ENCODE measurements around the gene ST7.
"Not testable (repeated sequence)": the region's sequence is repeated elsewhere in the genome, so short reads cannot be mapped to it uniquely, and the experiment has no call there.

ST7 gene

DNA sequence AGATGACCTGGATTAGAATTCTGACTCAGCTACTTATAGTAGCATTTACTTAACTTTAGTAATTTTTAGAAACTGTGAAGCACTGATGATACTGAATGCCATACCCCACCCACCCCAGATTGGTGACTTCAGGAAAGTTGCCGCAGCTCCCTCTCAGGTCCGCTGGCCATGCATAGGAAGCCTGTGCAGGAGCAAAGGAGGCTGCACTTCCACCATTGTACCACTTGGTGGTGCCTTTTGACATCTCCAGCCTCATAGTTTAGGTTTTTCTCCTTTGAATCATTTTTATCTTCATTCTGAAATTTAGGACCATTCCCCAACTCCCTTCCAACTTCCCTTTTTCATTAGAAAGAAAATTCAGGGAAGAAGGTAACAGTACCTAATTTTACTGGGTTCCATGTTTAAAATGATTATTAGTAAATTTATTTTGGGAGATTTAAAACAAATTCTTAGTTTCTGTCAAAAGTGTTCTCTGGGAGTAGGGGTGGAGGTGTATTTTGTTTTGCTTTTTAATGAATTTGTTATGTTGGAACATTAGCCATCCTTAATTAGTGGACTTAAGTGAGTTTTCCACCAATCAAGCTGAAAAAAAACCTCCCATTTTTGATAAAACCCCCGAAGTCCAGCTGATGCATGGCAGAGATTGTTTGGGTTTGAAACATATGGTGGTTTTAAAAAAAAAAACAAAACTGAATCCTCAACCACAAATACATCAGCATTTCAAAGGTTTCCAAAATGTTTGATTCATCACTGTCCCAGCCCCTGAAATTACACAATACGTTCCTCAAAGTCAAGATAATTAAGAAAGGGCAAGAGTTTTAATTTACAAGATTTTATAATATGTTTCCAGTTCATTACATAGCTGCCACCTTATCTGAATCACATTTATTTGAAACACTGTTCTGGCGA is 259.9 kb downstream of the ST7 start:
- in situ Hi-C loops (cut with MboI; ENCODE audit: low sequenced_read_pairs): no loop called here

DNA sequence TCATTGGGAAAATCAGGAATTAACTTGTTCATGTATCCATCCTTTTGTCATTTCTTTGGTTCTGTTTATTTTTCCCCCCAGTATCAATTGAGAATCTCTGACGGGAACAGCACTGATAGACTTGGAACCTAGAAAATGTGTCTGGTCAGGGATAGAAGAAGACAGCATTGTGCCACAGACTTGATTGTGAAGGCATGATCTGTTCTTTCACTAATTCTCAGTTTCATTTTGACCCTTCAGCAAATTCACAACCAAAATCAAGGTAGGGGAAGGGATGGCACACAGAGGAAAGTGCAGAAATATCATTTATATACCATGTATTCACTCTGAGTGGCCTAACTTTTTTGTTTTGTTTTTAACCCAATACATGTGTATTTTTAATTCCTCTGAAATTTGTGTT is 262.7 kb downstream of the ST7 start:
- in situ Hi-C loops (cut with MboI; ENCODE audit: low sequenced_read_pairs): no loop called here

DNA sequence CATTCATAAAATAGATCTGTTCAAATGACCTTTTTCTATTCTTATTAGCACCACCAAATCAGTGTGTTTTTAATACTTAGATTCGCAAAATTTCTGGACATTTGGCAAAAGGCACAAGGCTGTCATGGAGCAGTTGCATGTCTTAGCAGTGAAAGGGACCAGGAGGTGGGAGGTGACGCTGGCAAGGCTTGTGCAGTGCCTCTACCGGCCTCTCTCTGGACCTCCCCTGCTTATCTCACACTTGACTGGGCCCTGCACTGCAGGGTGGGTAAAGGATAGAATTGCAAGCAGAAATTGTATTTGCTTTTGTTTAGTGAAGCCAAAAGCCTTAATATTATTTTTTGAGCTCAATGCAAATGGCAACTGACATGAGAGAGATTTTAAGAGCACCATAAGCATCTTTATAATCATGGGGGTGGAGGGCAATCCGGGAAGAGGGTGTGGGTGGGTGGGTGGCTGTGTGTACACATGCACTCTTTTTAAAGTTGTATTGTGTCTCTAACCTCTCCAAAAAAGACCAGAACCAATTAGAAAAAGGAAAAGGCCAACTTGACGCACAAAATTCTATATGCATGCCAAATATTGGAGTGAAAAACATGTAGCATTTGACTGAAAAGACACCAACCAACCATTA is 263.3 kb downstream of the ST7 start:
- in situ Hi-C loops (cut with MboI; ENCODE audit: low sequenced_read_pairs): no loop called here

DNA sequence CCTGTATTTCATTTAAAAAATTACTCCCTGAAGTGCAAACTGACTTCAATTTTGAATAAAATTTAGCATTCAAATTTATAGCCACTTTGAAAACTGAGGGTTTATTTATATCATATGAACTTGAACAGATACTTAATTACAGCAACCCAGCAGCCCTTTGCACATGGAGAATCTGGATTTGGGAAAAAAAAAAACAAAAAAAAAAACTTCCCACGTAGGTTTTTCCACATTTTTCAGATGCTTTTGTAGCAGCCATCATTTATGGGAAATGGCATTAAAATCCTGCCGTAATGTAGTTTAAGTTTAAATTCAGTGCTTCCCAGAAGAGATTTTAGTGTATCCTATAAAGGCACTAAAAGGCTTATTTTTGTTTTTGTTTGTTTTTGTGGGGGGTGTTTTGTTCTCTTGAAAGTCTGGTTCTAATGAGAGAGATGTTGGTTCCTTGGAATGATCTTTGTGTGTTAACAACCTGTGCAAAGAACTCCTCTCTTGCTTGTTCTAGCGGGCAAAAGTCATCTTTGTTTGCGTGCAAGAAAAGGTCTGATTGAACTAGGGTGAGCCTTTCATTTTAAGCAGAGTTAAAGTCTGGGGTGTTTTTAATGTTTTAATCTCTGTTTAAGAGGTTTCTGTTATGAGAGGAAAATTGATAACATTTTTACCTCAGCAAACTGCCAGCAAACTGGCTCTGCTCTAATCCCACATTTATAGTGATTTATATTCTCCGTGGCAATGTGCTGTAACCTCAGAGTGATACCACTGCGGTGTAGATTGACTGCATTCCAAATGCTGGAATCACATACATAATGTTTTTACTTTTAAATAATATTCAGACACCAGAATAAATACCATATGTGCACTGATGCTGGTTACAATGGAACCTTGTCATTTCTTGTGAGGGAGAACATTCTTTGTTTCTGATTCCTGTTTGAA is 264.1 kb downstream of the ST7 start:
- in situ Hi-C loops (cut with MboI; ENCODE audit: low sequenced_read_pairs): no loop called here

DNA sequence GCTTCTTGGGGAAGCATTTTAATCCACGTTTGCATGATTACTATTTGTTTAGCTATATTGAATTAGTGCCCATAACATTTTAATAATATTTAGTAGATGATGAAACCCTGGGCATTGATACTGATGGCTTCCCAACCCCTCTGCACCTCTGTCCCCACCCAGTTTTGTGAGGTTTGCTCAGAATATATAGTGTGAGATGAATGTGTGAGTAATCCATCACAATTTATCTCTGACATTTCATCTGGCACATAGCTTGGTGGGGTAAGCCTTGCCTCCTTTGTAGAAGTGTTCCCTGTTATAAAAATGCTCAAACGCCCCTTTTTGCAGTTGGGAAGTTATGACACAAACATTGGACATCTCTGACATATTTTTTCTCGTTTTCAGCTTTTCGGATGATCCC is 265.4 kb downstream of the ST7 start:
- in situ Hi-C loops (cut with MboI; ENCODE audit: low sequenced_read_pairs): no loop called here

DNA sequence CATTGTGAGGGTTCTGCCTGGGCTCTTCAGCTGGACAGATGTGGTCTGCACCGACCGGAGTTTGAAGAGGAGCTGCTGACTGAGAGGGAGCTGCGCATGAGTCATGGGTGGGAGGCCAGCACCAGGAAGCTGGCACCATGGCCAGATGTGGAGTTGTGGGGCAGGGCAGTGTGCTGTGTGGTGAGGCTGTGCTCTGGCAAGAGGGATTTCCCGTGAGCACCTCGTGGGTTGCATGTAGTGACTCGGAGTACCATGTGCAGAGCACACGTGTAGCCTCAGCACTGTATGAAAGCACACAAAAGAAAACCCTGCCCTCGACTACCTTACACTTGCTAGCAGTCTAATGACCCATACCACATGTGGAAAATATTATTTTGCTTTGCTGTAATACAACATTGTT is 266.2 kb downstream of the ST7 start:
- in situ Hi-C loops (cut with MboI; ENCODE audit: low sequenced_read_pairs): no loop called here

- in situ Hi-C loops (cut with MboI; ENCODE audit: low sequenced_read_pairs): no loop called here
Measured at GRCh38 chr7:117220836-117221235, 267.5 kb downstream of the ST7 start.

- in situ Hi-C loops (cut with MboI; ENCODE audit: low sequenced_read_pairs): no loop called here
Measured at GRCh38 chr7:117225536-117225935, 272.2 kb downstream of the ST7 start.

- in situ Hi-C loops (cut with MboI; ENCODE audit: low sequenced_read_pairs): no loop called here
Measured at GRCh38 chr7:117227091-117227490, 273.8 kb downstream of the ST7 start.

DNA sequence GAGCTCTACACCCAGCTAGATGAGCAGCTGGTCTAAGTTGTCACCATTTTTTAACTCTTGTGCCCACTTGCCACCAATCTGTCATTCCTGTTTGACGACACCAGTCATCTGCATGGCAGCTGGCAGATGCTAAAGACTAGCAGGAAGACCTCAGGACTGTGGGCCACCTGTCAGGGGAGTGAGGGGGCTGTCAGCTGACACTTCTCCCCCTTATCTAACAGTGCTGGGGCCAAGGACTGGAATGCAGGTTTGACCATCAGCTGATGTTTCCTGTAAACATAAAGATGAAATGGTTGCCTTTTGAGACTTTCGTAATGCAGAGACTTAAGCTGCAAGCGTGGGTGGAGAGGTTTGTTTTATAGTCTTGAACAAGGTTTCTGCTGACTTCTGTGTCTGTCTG is 276.0 kb downstream of the ST7 start:
- in situ Hi-C loops (cut with MboI; ENCODE audit: low sequenced_read_pairs): no loop called here

DNA sequence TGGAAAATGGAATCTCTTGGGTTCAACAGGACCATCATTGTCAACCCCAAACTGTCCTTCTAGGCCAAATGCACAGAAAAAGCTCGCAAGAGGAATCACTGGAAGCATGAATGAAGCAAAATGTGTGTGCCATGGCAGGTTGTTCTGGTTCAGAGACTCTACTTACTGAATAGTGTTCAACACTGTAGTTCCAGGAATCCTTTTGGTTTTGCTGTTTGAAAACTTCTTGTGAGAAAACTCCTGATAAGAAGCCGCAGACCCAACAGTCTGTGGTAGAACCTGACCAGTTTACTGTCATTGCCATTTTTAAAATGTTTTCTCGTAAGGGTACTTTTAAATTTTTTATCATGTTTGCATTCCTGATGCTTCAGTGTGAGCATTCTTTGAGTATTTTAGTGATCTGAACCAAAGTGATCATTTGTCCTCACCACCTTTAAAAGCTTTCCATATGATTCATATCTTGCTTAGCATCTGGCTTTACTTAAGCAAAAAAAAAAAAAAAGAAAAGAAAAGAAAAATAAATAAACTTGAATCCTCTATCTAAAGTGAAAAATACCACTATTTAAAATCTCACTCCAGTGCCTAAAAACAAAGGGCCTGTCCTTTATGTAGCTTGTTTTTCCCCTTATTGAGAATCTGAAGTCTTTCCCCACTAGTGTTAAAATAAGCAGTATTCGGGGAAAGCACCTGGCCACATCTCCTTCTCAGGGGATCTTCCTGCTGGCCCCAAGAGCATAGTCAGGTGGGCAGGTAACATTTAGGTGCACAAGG is 277.2 kb downstream of the ST7 start:
- in situ Hi-C loops (cut with MboI; ENCODE audit: low sequenced_read_pairs): no loop called here

DNA sequence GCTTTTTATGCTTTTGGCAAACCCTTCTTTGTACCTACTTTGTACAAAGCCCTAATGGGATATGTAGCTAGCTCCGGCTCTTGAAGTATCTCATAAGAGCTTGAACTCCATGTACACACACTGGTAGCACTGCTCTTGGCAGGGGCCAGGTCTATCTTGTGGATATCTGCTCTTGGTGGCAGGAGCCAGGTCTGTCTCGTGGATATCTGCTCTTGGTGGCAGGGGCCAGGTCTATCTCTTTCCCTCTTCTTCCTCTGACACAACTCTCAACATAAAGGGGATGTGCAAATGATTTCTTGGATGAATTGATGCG is 277.7 kb downstream of the ST7 start:
- in situ Hi-C loops (cut with MboI; ENCODE audit: low sequenced_read_pairs): no loop called here

DNA sequence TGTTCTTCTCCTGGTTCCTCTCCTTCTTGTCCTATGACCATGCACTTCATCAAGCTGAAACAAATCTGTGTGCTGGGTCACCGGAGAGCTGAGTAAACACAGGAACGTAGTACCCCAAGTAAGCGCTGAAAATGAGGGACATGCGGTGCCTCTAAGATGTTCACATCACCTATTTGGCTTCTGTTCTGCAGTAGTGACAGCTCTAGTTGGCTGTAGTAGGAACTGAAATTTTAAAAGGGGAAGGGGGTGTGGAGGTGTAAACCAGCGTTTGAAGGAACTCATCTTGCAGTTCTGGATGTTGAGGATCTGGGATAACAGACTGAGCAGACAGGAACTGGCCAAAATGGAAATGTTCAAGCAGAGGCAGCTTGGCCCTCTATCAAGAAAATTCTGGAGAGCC is 284.3 kb downstream of the ST7 start:
- in situ Hi-C loops (cut with MboI; ENCODE audit: low sequenced_read_pairs): no loop called here

DNA sequence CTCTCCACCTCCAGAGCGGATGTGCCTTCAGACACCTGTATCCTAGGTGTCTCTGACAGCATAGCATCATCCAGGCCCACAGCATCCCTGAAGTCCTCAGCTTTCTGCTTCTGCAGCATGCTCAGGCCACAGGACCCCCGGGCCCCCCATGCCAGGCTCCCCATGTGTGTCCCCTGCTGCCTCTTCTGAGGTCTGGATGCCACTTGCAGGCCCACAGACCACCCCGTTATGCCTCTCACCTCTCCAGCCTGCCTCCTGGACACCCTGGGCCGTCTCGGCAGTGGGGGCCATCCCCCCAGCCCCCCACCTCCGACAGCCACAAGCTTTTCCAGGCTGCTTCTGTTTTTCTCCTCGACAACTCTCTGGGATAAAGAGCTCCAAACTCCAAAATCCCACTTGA is 285.2 kb downstream of the ST7 start:
- in situ Hi-C loops (cut with MboI; ENCODE audit: low sequenced_read_pairs): no loop called here

- in situ Hi-C loops (cut with MboI; ENCODE audit: low sequenced_read_pairs): no loop called here
Measured at GRCh38 chr7:117238937-117239336, 285.6 kb downstream of the ST7 start.

GRCh38 chr7:117241088-117241487 is 287.8 kb downstream of the ST7 start:
- in situ Hi-C loops (cut with MboI; ENCODE audit: low sequenced_read_pairs): no loop called here

GRCh38 chr7:117243390-117243789 is 290.1 kb downstream of the ST7 start:
- in situ Hi-C loops (cut with MboI; ENCODE audit: low sequenced_read_pairs): no loop called here

DNA sequence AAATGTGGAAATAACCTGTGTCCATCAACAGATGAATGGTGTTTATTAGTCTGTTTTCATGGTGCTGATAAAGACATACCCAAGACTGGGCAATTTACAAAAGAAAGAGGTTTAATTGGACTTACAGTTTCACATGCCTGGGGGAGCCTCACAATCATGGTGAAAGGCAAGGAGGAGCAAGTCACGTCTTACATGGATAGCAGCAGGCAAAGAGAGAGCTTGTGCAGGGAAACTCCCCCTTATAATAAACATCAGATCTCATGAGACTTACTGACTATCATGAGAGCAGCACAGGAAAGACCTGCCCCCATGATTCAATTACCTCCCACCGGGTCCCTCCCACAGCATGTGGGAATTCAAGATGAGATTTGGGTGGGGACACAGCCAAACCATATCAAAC is 292.4 kb downstream of the ST7 start:
- in situ Hi-C loops (cut with MboI; ENCODE audit: low sequenced_read_pairs): not testable (repeated sequence)

- in situ Hi-C loops (cut with MboI; ENCODE audit: low sequenced_read_pairs): no loop called here
Measured at GRCh38 chr7:117247809-117248208, 294.5 kb downstream of the ST7 start.

DNA sequence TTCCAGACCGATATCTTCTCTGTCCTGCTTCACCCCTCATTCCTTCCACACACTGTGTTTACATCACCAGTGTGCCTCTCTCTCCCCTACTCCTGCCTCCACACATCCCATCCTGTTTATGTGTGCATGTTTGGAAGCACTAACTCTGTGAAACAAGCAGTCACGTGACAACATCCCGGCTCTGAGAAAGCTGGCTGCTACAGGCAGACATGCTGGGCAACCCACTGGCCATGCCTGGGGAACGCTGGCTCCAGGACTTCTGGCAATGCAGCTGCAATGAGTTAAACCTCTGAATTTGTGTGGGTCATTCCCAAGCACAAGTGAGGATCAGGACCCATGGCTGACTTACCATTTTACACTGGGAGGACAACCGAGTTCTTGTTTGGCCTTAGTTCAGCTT is 295.5 kb downstream of the ST7 start:
- in situ Hi-C loops (cut with MboI; ENCODE audit: low sequenced_read_pairs): no loop called here

- in situ Hi-C loops (cut with MboI; ENCODE audit: low sequenced_read_pairs): no loop called here
Measured at GRCh38 chr7:117249696-117250095, 296.4 kb downstream of the ST7 start.

All from HL-60/S4 treated with phorbol 12-myristate 13-acetate at 8.2 ng/mL for 4 days and 3 days (cell line).